ENCODE data around the gene COX19. TPM values are rescaled to one million over a fixed set of nuclear protein-coding genes. Genes with fewer than 3 reads are reported as not detected.

Gene COX19
- total and polyA plus RNA-seq, 2 donors from 2014 or later, result 4.8 to 14.7 TPM

- no peak for TF ChIP-seq CTCF (IDR thresholded peaks at IDR 0.05; ENCODE audit: borderline replicate concordance, extremely low read depth, insufficient read depth)
- no peaks in the 10 kb centered on the region for H3K27me3 ChIP-seq (ENCODE audit: control insufficient read depth, insufficient read depth, low read length)
- FAIRE-seq, result no peak
- no peak overlapping the region for H3K4me3 ChIP-seq (ENCODE audit: low read length in 3 of 3)
- peaks cover 0 to 8% (median 4%) of the 10 kb centered on the region in 3 donors for H3K4me1 ChIP-seq (ENCODE audit: control insufficient read depth in 2 of 3, insufficient read depth in 2 of 3, low read depth in 1 of 3, low read length in 3 of 3)
- H3K36me3 ChIP-seq (ENCODE audit: control insufficient read depth in 2 of 3, insufficient read depth in 3 of 3, low read length in 3 of 3), result peaks cover 0 to 2% (median 0%) of the 10 kb centered on the region in 3 donors
- peak in 1 of 5 donors; percentile 67 for DNase-seq
- intact Hi-C loops (cut with DNase I), result no loop called here
- no peaks in the 10 kb centered on the region for H3K9me3 ChIP-seq (ENCODE audit: control insufficient read depth in 2 of 3, insufficient read depth in 1 of 3, low read length in 3 of 3)
- no peak overlapping the region for H3K27ac ChIP-seq (ENCODE audit: low read depth in 2 of 2, low read length in 2 of 2)
- H3K9ac ChIP-seq (ENCODE audit: low read length in 3 of 3), result no peak overlapping the region
Observed at GRCh38 chr7:1016577-1017531, 41.5 kb upstream of the COX19 start.

- intact Hi-C loops (cut with DNase I), result no loop called here
Observed at GRCh38 chr7:1015196-1016121, 40.1 kb upstream of the COX19 start.

GRCh38 chr7:1014681-1015080, 39.3 kb upstream of the COX19 start:
- TF ChIP-seq CTCF (IDR thresholded peaks at IDR 0.05; ENCODE audit: borderline replicate concordance, extremely low read depth, insufficient read depth), result no peak
- H3K36me3 ChIP-seq (ENCODE audit: control insufficient read depth in 2 of 3, insufficient read depth in 3 of 3, low read length in 3 of 3), result peaks cover 0 to 3% (median 2%) of the 10 kb centered on the region in 3 donors
- H3K9me3 ChIP-seq (ENCODE audit: control insufficient read depth in 2 of 3, insufficient read depth in 1 of 3, low read length in 3 of 3), result no peaks in the 10 kb centered on the region
- intact Hi-C loops (cut with DNase I), result no loop called here
- H3K27me3 ChIP-seq (ENCODE audit: control insufficient read depth, insufficient read depth, low read length), result no peaks in the 10 kb centered on the region
- no peak overlapping the region for H3K27ac ChIP-seq (ENCODE audit: low read depth in 2 of 2, low read length in 2 of 2)
- DNase-seq (no peak), FAIRE-seq (no peak)
- no peak overlapping the region for H3K9ac ChIP-seq (ENCODE audit: low read length in 3 of 3)
- peaks cover 0 to 14% (median 4%) of the 10 kb centered on the region in 3 donors for H3K4me1 ChIP-seq (ENCODE audit: control insufficient read depth in 2 of 3, insufficient read depth in 2 of 3, low read depth in 1 of 3, low read length in 3 of 3)
- no peak overlapping the region for H3K4me3 ChIP-seq (ENCODE audit: low read length in 3 of 3)

More at GRCh38 chr7:1015196-1016121, 40.1 kb upstream of the COX19 start:
- H3K4me1 ChIP-seq (ENCODE audit: control insufficient read depth in 2 of 3, insufficient read depth in 2 of 3, low read depth in 1 of 3, low read length in 3 of 3), result peaks cover 0 to 14% (median 4%) of the 10 kb centered on the region in 3 donors
- H3K4me3 ChIP-seq (ENCODE audit: low read length in 3 of 3), result no peak overlapping the region
- peaks cover 0 to 2% (median 0%) of the 10 kb centered on the region in 3 donors for H3K36me3 ChIP-seq (ENCODE audit: control insufficient read depth in 2 of 3, insufficient read depth in 3 of 3, low read length in 3 of 3)
- no peak overlapping the region for H3K27ac ChIP-seq (ENCODE audit: low read depth in 2 of 2, low read length in 2 of 2)
- H3K9me3 ChIP-seq (ENCODE audit: control insufficient read depth in 2 of 3, insufficient read depth in 1 of 3, low read length in 3 of 3), result no peaks in the 10 kb centered on the region
- H3K27me3 ChIP-seq (ENCODE audit: control insufficient read depth, insufficient read depth, low read length), result no peaks in the 10 kb centered on the region
- no peak overlapping the region for H3K9ac ChIP-seq (ENCODE audit: low read length in 3 of 3)
- FAIRE-seq (no peak), DNase-seq (peak in 3 of 5 donors; percentile 48 to 67 (median 65))
- no peak for TF ChIP-seq CTCF (IDR thresholded peaks at IDR 0.05; ENCODE audit: borderline replicate concordance, extremely low read depth, insufficient read depth)

Measured in kidney (tissue), 14 donors.